GM23248 (cell line): ENCODE data around the gene NOTCH2.
"Not testable (repeated sequence)": the region's sequence is repeated elsewhere in the genome, so short reads cannot be mapped to it uniquely, and the experiment has no call there.

Source experiments
- EZH2 ChIP-seq: fragments of 200-600 bp; sonication (generic); IDR thresholded peaks from 2 replicates; pipeline ENCODE4 v1.6.1; 2018; ENCODE audit warnings: antibody characterized with exemption, mild to moderate bottlenecking; ENCODE audit not compliant: insufficient read depth, poor library complexity, severe bottlenecking
- EZH2phosphoT487 ChIP-seq: fragments of 200-600 bp; sonication (generic); IDR thresholded peaks from 2 replicates; pipeline ENCODE4 v1.6.1; 2018; ENCODE audit warnings: antibody characterized with exemption, moderate library complexity, mild to moderate bottlenecking, low read depth; ENCODE audit not compliant: insufficient read depth

DNA sequence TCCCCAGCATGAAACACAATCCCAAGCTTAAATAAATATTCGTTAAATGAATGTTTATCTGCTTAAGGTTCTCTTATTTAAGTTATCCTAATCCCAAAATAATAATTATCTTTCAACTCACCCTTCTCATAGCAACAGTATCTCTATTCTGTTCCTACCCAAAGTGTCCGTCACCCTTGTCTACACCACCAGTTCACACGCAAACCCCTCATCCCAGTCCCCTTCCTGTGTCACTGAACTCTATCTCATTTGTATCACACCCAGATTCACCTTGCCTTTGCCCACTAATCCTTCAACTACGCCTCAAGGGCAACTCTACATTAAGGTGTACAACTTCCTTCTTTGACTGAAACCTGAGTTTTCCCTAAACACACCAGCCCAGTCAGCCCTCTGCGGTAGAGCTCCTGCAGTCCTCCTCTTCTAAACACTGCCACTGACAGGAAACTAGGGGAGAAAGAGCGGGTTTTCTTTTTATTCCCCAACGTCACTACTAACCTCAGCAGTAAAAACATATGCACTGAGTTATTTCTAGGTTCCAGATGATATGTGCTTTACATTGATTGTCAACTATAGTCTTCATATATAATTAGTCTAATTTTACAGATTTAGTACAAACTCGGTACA lies 92.2 kb downstream of the NOTCH2 start:
- TF ChIP-seq EZH2phosphoT487, EZH2: not testable (repeated sequence)
